OCI-LY7 (cell line): Measurements from ENCODE around the gene LAMB3. TPM values are rescaled to one million over a fixed set of nuclear protein-coding genes. Genes with fewer than 3 reads are reported as not detected.

Source experiments
- BruUV-seq: library from RNA; stranded (reverse); fragments of 400-500 nt; replicated peaks from 2 replicates; lab custom pipeline; 2021; lab: Mats Ljungman, UMichigan
- CTCF ChIA-PET: fragments of 300-600 bp; sonication (Branson Sonifier 250); formaldehyde crosslinking; loops from one replicate; lab custom pipeline; 2022; ENCODE audit warnings: antibody characterized with exemption; ENCODE audit not compliant: unreplicated experiment; lab: Charles Lee
- POLR2A ChIA-PET: fragments of 300-600 bp; sonication (Branson Sonifier 250); formaldehyde crosslinking; loops from one replicate; lab custom pipeline; 2022; ENCODE audit warnings: antibody characterized with exemption; lab: Charles Lee
- DNase-seq: peaks from one replicate; pipeline ENCODE4 v3.0.0-alpha.2; 2015; ENCODE audit warnings: low spot score
- H2AFZ ChIP-seq: fragments of 200-600 bp; sonication (generic), shearing (Covaris generic); 2 replicates; pipeline ENCODE4 v1.6.1; 2014; ENCODE audit warnings: mild to moderate bottlenecking, antibody characterized with exemption, low read length, moderate library complexity
- H3K27ac ChIP-seq: fragments of 200-600 bp; sonication (generic); 2 replicates; pipeline ENCODE4 v1.5.1; 2014; ENCODE audit warnings: mixed run types, low read depth, mild to moderate bottlenecking, moderate library complexity, low read length, inconsistent platforms; ENCODE audit not compliant: poor library complexity, severe bottlenecking
- H3K36me3 ChIP-seq: fragments of 200-600 bp; sonication (generic); 2 replicates; pipeline ENCODE4 v1.6.1; 2014; ENCODE audit warnings: mild to moderate bottlenecking, antibody characterized with exemption, low read length, moderate library complexity, mixed read lengths; ENCODE audit not compliant: insufficient read depth
- H3K4me1 ChIP-seq: fragments of 200-600 bp; sonication (generic); 2 replicates; pipeline ENCODE4 v1.5.1; 2014; ENCODE audit warnings: mild to moderate bottlenecking, low read length; ENCODE audit not compliant: insufficient read depth, poor library complexity, severe bottlenecking
- H3K4me2 ChIP-seq: fragments of 200-600 bp; sonication (generic); 2 replicates; pipeline ENCODE4 v1.6.1; 2014; ENCODE audit warnings: mild to moderate bottlenecking, low read length
- H3K4me3 ChIP-seq: fragments of 200-600 bp; sonication (generic); 2 replicates; pipeline ENCODE4 v1.5.1; 2014; ENCODE audit warnings: mild to moderate bottlenecking, low read depth, low read length; ENCODE audit not compliant: poor library complexity, severe bottlenecking
- H3K79me2 ChIP-seq: fragments of 200-600 bp; sonication (generic); 2 replicates; pipeline ENCODE4 v1.6.1; 2016; ENCODE audit warnings: low read depth, mild to moderate bottlenecking, low read length, moderate library complexity, mixed read lengths; ENCODE audit not compliant: insufficient read depth
- H3K9me2 ChIP-seq: fragments of 200-600 bp; sonication (generic); 2 replicates; pipeline ENCODE4 v1.6.1; 2016; ENCODE audit warnings: mild to moderate bottlenecking, low read length, mixed read lengths; ENCODE audit not compliant: insufficient read depth
- H3K9me3 ChIP-seq: fragments of 200-600 bp; sonication (generic); 2 replicates; pipeline ENCODE4 v1.6.1; 2014; ENCODE audit warnings: mild to moderate bottlenecking, mixed run types, low read length, mixed read lengths
- H4K20me1 ChIP-seq: fragments of 200-600 bp; sonication (generic); 2 replicates; pipeline ENCODE4 v1.6.1; 2014; ENCODE audit warnings: mild to moderate bottlenecking, antibody characterized with exemption, low read length, moderate library complexity, mixed read lengths; ENCODE audit not compliant: insufficient read depth
- EZH2phosphoT487 ChIP-seq: fragments of 200-600 bp; sonication (generic); IDR thresholded peaks from 2 replicates; pipeline ENCODE4 v1.6.1; 2018; ENCODE audit warnings: low read depth, borderline replicate concordance, mild to moderate bottlenecking, mixed run types, antibody characterized with exemption, low read length, moderate library complexity, mixed read lengths
- intact Hi-C: fragments of 100-400 bp; cut with micrococcal nuclease; formaldehyde crosslinking; loops from one replicate; pipeline ENCODE4 v1.10.0; 2022; ENCODE audit not compliant: unreplicated experiment
- total RNA-seq, 2 experiments: library from RNA; depleted of rRNA in 1 of 2; stranded (reverse); fragments of >200 nt in 1 of 2; shearing (Covaris generic) in 1 of 2; gene quantifications; 2 replicates each; pipeline ENCODE4 v1.2.3, GENCODE V29; 2014 to 2022
- TF ChIP-seq, protein P1 (sequence below): fragments of 200-600 bp; sonication (generic); conservative IDR thresholded peaks from 2 replicates; pipeline ENCODE4 v1.5.1; 2014; ENCODE audit warnings: mild to moderate bottlenecking, antibody characterized with exemption, low read length, moderate library complexity, mixed read lengths

Gene LAMB3
- total RNA-seq, 2 experiments from 2014 or later = 0.41 to 0.46 TPM

DNA sequence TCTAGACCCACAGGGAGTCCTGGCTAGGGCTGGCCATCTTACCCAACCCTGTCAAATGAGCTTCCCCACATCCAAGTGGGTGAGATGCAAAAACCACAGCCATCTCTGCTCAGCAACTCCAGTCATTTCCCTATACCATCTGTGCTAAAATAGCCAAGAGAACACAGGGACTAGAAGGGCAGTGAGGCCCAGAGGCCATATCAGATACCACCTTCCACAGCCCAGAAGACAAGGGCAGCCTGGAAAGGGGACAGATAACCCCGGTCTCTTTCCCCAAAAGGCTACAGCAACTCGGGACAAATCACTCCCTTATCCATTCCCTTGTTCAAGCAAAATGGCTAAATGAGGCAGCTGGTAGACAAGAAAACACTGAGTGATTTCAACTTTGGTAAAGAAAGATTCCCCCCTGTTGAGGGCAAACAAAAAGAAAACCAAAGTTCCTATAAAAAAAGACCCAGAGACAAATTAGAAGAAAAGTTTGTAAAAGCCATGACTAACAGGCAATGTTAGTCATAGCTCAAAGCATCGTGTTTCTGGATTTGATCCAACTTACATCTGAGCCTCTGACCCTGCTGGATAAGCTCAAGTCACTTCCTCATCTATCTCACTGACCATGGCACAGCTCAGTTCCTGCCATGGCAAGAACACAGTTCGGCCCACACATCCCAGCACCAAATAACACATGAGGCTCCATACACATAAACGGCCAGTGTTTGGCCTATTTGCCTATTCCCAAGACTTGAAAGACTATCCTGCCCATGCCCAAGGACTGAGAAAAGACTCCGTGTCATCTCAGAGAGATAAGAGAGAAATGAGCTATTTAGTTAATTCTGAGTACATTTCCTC lies 3.1 kb downstream of the LAMB3 start:
- Histone ChIP-seq H3K4me1 (no peaks in the 10 kb centered on the region), H3K4me3 (no peak overlapping the region), H3K36me3 (no peaks in the 10 kb centered on the region), H2AFZ (no peak overlapping the region), H3K27ac (no peak overlapping the region), H3K4me2 (no peak overlapping the region), H3K9me2 (no peaks in the 10 kb centered on the region), H3K79me2 (no peaks in the 10 kb centered on the region), H3K9me3 (no peaks in the 10 kb centered on the region), H4K20me1 (no peaks in the 10 kb centered on the region)
- DNase-seq = no peak
- no TSS peak for BruUV-seq
- intact Hi-C loops = no loop called here
- TF ChIP-seq, protein P1, sequence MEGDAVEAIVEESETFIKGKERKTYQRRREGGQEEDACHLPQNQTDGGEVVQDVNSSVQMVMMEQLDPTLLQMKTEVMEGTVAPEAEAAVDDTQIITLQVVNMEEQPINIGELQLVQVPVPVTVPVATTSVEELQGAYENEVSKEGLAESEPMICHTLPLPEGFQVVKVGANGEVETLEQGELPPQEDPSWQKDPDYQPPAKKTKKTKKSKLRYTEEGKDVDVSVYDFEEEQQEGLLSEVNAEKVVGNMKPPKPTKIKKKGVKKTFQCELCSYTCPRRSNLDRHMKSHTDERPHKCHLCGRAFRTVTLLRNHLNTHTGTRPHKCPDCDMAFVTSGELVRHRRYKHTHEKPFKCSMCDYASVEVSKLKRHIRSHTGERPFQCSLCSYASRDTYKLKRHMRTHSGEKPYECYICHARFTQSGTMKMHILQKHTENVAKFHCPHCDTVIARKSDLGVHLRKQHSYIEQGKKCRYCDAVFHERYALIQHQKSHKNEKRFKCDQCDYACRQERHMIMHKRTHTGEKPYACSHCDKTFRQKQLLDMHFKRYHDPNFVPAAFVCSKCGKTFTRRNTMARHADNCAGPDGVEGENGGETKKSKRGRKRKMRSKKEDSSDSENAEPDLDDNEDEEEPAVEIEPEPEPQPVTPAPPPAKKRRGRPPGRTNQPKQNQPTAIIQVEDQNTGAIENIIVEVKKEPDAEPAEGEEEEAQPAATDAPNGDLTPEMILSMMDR = no peak
- no peak for TF ChIP-seq EZH2phosphoT487
- ChIA-PET CTCF (no interaction called here), POLR2A (interaction anchor here (0.7 kb wide), 2 partner anchors 55 to 79 kb away, joined by 3 read pairs; no protein-coding TSS in a partner anchor)

DNA sequence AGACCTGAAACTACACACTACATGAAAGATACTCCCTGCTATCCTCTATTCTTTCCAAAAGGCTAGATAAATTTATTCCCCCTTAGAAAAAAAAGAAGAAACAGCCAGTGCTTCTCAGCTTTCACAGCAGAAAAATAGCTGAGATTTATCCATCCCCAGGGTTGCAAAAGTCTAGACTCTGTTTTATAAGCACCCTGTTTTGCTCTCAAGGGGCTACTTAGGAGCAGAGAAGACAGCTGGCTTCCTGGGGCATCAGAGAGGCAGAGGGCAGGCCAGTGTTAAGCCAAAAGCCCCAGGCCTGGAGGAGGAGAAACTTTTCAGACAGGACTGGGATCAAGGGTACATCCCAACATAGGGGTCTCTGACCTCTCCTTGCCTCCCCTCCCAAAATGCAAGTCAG lies 3.9 kb downstream of the LAMB3 start:
- no peak for TF ChIP-seq EZH2phosphoT487
- TF ChIP-seq, protein P1 = no peak
- ChIA-PET CTCF (no interaction called here), POLR2A (interaction anchor here (0.7 kb wide), 1 partner anchor 80 kb away, joined by 3 read pairs; no protein-coding TSS in a partner anchor)
- H3K36me3 ChIP-seq = no peaks in the 10 kb centered on the region
- H3K4me2 ChIP-seq = no peak overlapping the region
- H2AFZ ChIP-seq = no peak overlapping the region
- no peaks in the 10 kb centered on the region for H3K9me2 ChIP-seq
- H4K20me1 ChIP-seq = no peaks in the 10 kb centered on the region
- no peak for DNase-seq
- intact Hi-C loops = no loop called here
- BruUV-seq = no TSS peak
- H3K79me2 ChIP-seq = no peaks in the 10 kb centered on the region
- no peak overlapping the region for H3K4me3 ChIP-seq
- H3K4me1 ChIP-seq = no peaks in the 10 kb centered on the region
- H3K27ac ChIP-seq = no peak overlapping the region
- no peaks in the 10 kb centered on the region for H3K9me3 ChIP-seq

DNA sequence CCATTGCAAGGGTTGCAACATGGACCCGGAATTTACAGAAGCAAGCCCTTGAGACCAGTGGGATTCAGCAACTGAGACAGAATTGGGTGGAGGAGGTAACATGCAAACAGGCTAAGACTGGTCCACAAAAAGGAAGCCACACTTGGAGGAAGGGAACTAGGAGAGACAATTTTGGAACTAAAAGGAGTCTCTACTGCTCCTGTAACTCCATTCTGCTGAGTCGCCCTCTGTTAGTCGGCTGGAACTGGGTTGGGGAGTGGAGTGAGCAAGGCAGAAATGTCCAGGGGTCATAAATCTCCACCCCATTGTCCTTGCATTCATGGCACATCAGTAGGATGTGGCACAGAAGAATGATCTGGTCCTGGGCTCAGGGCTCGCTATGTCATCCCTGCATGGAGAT lies 5.1 kb downstream of the LAMB3 start:
- intact Hi-C loops = no loop called here
- Histone ChIP-seq H3K4me2 (no peak overlapping the region), H3K4me1 (no peaks in the 10 kb centered on the region), H3K79me2 (no peaks in the 10 kb centered on the region), H3K9me3 (no peaks in the 10 kb centered on the region), H4K20me1 (no peaks in the 10 kb centered on the region), H3K9me2 (no peaks in the 10 kb centered on the region), H2AFZ (no peak overlapping the region), H3K27ac (no peak overlapping the region), H3K36me3 (no peaks in the 10 kb centered on the region), H3K4me3 (no peak overlapping the region)
- CTCF ChIA-PET = no interaction called here
- TF ChIP-seq, protein P1 = no peak
- TF ChIP-seq EZH2phosphoT487 = no peak
- POLR2A ChIA-PET = no interaction called here
- no peak for DNase-seq
- no TSS peak for BruUV-seq
